ENCODE measurements around the gene ADGRA3.

DNA sequence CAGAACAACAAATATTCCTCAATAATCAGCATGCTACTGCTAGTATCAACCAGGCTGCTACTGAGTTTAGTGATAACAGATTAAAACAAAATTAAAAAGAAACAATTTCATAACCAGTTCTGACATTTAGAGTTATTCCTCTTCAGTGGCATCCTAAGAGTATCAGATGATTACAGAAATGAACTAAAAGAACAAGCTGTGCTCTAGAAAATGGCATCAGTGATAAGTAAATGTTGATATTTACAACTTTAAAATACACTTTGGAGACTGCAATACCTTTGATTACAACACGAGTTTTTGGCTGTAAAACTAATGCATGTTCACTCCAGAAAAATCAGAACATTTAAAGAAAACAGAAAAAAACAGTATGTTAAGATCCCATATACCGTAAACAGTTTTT, 72.9 kb downstream of the ADGRA3 start:
- TF ChIP-seq, protein P1, sequence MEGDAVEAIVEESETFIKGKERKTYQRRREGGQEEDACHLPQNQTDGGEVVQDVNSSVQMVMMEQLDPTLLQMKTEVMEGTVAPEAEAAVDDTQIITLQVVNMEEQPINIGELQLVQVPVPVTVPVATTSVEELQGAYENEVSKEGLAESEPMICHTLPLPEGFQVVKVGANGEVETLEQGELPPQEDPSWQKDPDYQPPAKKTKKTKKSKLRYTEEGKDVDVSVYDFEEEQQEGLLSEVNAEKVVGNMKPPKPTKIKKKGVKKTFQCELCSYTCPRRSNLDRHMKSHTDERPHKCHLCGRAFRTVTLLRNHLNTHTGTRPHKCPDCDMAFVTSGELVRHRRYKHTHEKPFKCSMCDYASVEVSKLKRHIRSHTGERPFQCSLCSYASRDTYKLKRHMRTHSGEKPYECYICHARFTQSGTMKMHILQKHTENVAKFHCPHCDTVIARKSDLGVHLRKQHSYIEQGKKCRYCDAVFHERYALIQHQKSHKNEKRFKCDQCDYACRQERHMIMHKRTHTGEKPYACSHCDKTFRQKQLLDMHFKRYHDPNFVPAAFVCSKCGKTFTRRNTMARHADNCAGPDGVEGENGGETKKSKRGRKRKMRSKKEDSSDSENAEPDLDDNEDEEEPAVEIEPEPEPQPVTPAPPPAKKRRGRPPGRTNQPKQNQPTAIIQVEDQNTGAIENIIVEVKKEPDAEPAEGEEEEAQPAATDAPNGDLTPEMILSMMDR (IDR thresholded peaks at IDR 0.05; ENCODE audit: insufficient read depth, low read length): no peak
- TF ChIP-seq GABPA (IDR thresholded peaks at IDR 0.05; ENCODE audit: low read depth): no peak
